KMS-11 (cell line): ENCODE data around the gene LPIN3.

Experiments used
- H2AFZ ChIP-seq: fragments of 200-600 bp; sonication (generic); 2 replicates; pipeline ENCODE4 v1.6.1; 2016; ENCODE audit warnings: antibody characterized with exemption, mixed run types, low read depth
- H3K27ac ChIP-seq: fragments of 200-600 bp; sonication (generic); 2 replicates; pipeline ENCODE4 v1.6.1; 2016; ENCODE audit warnings: mild to moderate bottlenecking, mixed run types
- H3K27me3 ChIP-seq: fragments of 200-600 bp; sonication (generic); 2 replicates; pipeline ENCODE4 v1.6.1; 2017; ENCODE audit warnings: mild to moderate bottlenecking, low read depth, mixed run types, moderate library complexity; ENCODE audit not compliant: insufficient read depth
- H3K36me3 ChIP-seq: fragments of 200-600 bp; sonication (generic); 2 replicates; pipeline ENCODE4 v1.6.1; 2017; ENCODE audit warnings: mild to moderate bottlenecking, mixed run types; ENCODE audit not compliant: insufficient read depth
- H3K4me1 ChIP-seq: fragments of 200-600 bp; sonication (generic); 2 replicates; pipeline ENCODE4 v1.6.1; 2016; ENCODE audit warnings: mild to moderate bottlenecking, low read depth, mixed run types; ENCODE audit not compliant: poor library complexity, severe bottlenecking
- H3K4me2 ChIP-seq: fragments of 200-600 bp; sonication (generic); 2 replicates; pipeline ENCODE4 v1.7.0; 2016; ENCODE audit warnings: mild to moderate bottlenecking, mixed run types
- H3K4me3 ChIP-seq: fragments of 200-600 bp; sonication (generic); IDR thresholded peaks from 2 replicates; pipeline ENCODE4 v1.6.1; 2017; ENCODE audit warnings: low read depth, low read length, mixed read lengths; ENCODE audit not compliant: insufficient read depth
- H3K79me2 ChIP-seq: fragments of 200-600 bp; sonication (generic); 2 replicates; pipeline ENCODE4 v1.6.1; 2016; ENCODE audit warnings: low read depth, mixed run types; ENCODE audit not compliant: insufficient read depth
- H3K9ac ChIP-seq: fragments of 200-600 bp; sonication (generic); 2 replicates; pipeline ENCODE4 v1.6.1; 2016; ENCODE audit warnings: mild to moderate bottlenecking, mixed run types
- H4K20me1 ChIP-seq: fragments of 200-600 bp; sonication (generic); 2 replicates; pipeline ENCODE4 v1.6.1; 2016; ENCODE audit warnings: mild to moderate bottlenecking, mixed run types; ENCODE audit not compliant: insufficient read depth
- CTCF ChIP-seq: fragments of 200-600 bp; sonication (generic); conservative IDR thresholded peaks from 2 replicates; pipeline ENCODE4 v1.6.1; 2017; ENCODE audit warnings: low read depth, mild to moderate bottlenecking, antibody characterized with exemption, low read length, moderate library complexity, mixed read lengths

LPIN3 gene

GRCh38 chr20:41318271-41318649 is 22.4 kb upstream of the LPIN3 start:
- no peaks in the 10 kb centered on the region for H4K20me1 ChIP-seq
- no peak overlapping the region for H3K27ac ChIP-seq
- peaks cover 18% of the 10 kb centered on the region for H3K4me1 ChIP-seq
- peak overlapping the region; percentile 98 for H3K4me2 ChIP-seq
- H3K9ac ChIP-seq: peak overlapping the region; percentile 26; the same call in 1 of the 2 replicates
- H3K4me3 ChIP-seq: no peak overlapping the region
- H3K36me3 ChIP-seq: no peaks in the 10 kb centered on the region
- H3K27me3 ChIP-seq: no peaks in the 10 kb centered on the region
- H3K79me2 ChIP-seq: no peaks in the 10 kb centered on the region
- 0 out of 2 replicates have a peak, but pooled peaks have one; percentile 6 for TF ChIP-seq CTCF
- H2AFZ ChIP-seq: peak overlapping the region; percentile 97

GRCh38 chr20:41320441-41320840 is 20.2 kb upstream of the LPIN3 start:
- TF ChIP-seq CTCF: no peak
- H3K27me3 ChIP-seq: no peaks in the 10 kb centered on the region
- H2AFZ ChIP-seq: no peak overlapping the region
- H4K20me1 ChIP-seq: no peaks in the 10 kb centered on the region
- H3K4me3 ChIP-seq: no peak overlapping the region
- no peaks in the 10 kb centered on the region for H3K79me2 ChIP-seq
- no peak overlapping the region for H3K9ac ChIP-seq
- H3K36me3 ChIP-seq: no peaks in the 10 kb centered on the region
- H3K4me1 ChIP-seq: peaks cover 17% of the 10 kb centered on the region
- no peak overlapping the region for H3K27ac ChIP-seq
- H3K4me2 ChIP-seq: no peak overlapping the region

GRCh38 chr20:41320976-41321375 is 19.6 kb upstream of the LPIN3 start:
- Histone ChIP-seq H2AFZ (no peak overlapping the region), H3K79me2 (no peaks in the 10 kb centered on the region), H3K9ac (no peak overlapping the region), H3K27me3 (no peaks in the 10 kb centered on the region), H3K27ac (no peak overlapping the region), H3K36me3 (no peaks in the 10 kb centered on the region), H3K4me2 (no peak overlapping the region), H3K4me3 (no peak overlapping the region), H4K20me1 (no peaks in the 10 kb centered on the region), H3K4me1 (peaks cover 12% of the 10 kb centered on the region)
- no peak for TF ChIP-seq CTCF

GRCh38 chr20:41327178-41327577 is 13.4 kb upstream of the LPIN3 start:
- no peak overlapping the region for H3K9ac ChIP-seq
- H3K27ac ChIP-seq: no peak overlapping the region
- TF ChIP-seq CTCF: no peak

More at GRCh38 chr20:41327178-41327577, 13.4 kb upstream of the LPIN3 start:
- Histone ChIP-seq H3K4me3 (no peak overlapping the region), H4K20me1 (no peaks in the 10 kb centered on the region), H3K4me2 (no peak overlapping the region), H3K79me2 (no peaks in the 10 kb centered on the region), H3K27me3 (no peaks in the 10 kb centered on the region), H3K36me3 (no peaks in the 10 kb centered on the region), H2AFZ (no peak overlapping the region), H3K4me1 (no peaks in the 10 kb centered on the region)
